ENCODE measurements around the gene ZNF169.
"Not testable (repeated sequence)": the region's sequence is repeated elsewhere in the genome, so short reads cannot be mapped to it uniquely, and the experiment has no call there.

The ZNF169 gene

GRCh38 chr9:94287877-94288513, 28.9 kb downstream of the ZNF169 start:
- no peak for DNase-seq

GRCh38 chr9:94289691-94290090, 30.6 kb downstream of the ZNF169 start:
- no peak for DNase-seq

GRCh38 chr9:94298949-94299599, 40.0 kb downstream of the ZNF169 start:
- no peak for DNase-seq

- DNase-seq = no peak
Observed at GRCh38 chr9:94300470-94301301, 41.6 kb downstream of the ZNF169 start.

- DNase-seq = no peak
Observed at GRCh38 chr9:94301583-94301982, 42.5 kb downstream of the ZNF169 start.

GRCh38 chr9:94302426-94302825, 43.3 kb downstream of the ZNF169 start:
- no peak for DNase-seq

GRCh38 chr9:94303321-94303720, 44.2 kb downstream of the ZNF169 start:
- DNase-seq = no peak

GRCh38 chr9:94315034-94315984, 56.2 kb downstream of the ZNF169 start:
- not testable (repeated sequence) for DNase-seq

- not testable (repeated sequence) for DNase-seq
Observed at GRCh38 chr9:94316236-94316635, 57.1 kb downstream of the ZNF169 start.

GRCh38 chr9:94317949-94318657, 59.0 kb downstream of the ZNF169 start:
- not testable (repeated sequence) for DNase-seq

GRCh38 chr9:94322342-94322940, 63.3 kb downstream of the ZNF169 start:
- DNase-seq = not testable (repeated sequence)

GRCh38 chr9:94323153-94323798, 64.2 kb downstream of the ZNF169 start:
- not testable (repeated sequence) for DNase-seq

- not testable (repeated sequence) for DNase-seq
Observed at GRCh38 chr9:94325583-94325982, 66.5 kb downstream of the ZNF169 start.

GRCh38 chr9:94328544-94328943, 69.4 kb downstream of the ZNF169 start, which contains the start of gene NUTM2F:
TSS of gene NUTM2F (minus strand) at chr9:94328644. CDS start at chr9:94328623, 21 bp downstream.
- DNase-seq = not testable (repeated sequence)

GRCh38 chr9:94336445-94336844, 77.3 kb downstream of the ZNF169 start:
- not testable (repeated sequence) for DNase-seq

GRCh38 chr9:94338723-94339122, 79.6 kb downstream of the ZNF169 start:
- not testable (repeated sequence) for DNase-seq

GRCh38 chr9:94339657-94340056, 80.6 kb downstream of the ZNF169 start:
- not testable (repeated sequence) for DNase-seq

- DNase-seq = not testable (repeated sequence)
Observed at GRCh38 chr9:94340750-94341149, 81.7 kb downstream of the ZNF169 start.

GRCh38 chr9:94341703-94342102, 82.6 kb downstream of the ZNF169 start:
- DNase-seq = not testable (repeated sequence)

- not testable (repeated sequence) for DNase-seq
Observed at GRCh38 chr9:94347451-94347850, 88.4 kb downstream of the ZNF169 start.

GRCh38 chr9:94348754-94349153, 89.7 kb downstream of the ZNF169 start:
- not testable (repeated sequence) for DNase-seq
